NT2/D1 (cell line): ENCODE measurements around the gene RIT2.

Source experiments
- SUZ12 ChIP-seq: IDR thresholded peaks from 2 replicates; pipeline ENCODE4 v1.6.1; 2011; ENCODE audit not compliant: insufficient read length, insufficient read depth; ENCODE audit errors: extremely low read depth
- ZNF274 ChIP-seq: IDR thresholded peaks from 2 replicates; pipeline ENCODE4 v1.6.1; 2011; ENCODE audit warnings: mild to moderate bottlenecking, low read depth, low read length

- no peak for TF ChIP-seq SUZ12
- TF ChIP-seq ZNF274 = no peak
These were observed 80.6 kb downstream of the RIT2 start for GRCh38 chr18:43034683-43035500.
